GM19468 (cell line): ENCODE measurements around the gene MVB12B.

Experiments used
- ATAC-seq: cut with Tn5 transposase; IDR thresholded peaks from one replicate; pipeline ENCODE4 v1.9.1; 2021; ENCODE audit warnings: mild to moderate bottlenecking, moderate library complexity, moderate number of reproducible peaks; ENCODE audit not compliant: unreplicated experiment; ENCODE audit errors: extremely low read depth

Gene MVB12B

DNA sequence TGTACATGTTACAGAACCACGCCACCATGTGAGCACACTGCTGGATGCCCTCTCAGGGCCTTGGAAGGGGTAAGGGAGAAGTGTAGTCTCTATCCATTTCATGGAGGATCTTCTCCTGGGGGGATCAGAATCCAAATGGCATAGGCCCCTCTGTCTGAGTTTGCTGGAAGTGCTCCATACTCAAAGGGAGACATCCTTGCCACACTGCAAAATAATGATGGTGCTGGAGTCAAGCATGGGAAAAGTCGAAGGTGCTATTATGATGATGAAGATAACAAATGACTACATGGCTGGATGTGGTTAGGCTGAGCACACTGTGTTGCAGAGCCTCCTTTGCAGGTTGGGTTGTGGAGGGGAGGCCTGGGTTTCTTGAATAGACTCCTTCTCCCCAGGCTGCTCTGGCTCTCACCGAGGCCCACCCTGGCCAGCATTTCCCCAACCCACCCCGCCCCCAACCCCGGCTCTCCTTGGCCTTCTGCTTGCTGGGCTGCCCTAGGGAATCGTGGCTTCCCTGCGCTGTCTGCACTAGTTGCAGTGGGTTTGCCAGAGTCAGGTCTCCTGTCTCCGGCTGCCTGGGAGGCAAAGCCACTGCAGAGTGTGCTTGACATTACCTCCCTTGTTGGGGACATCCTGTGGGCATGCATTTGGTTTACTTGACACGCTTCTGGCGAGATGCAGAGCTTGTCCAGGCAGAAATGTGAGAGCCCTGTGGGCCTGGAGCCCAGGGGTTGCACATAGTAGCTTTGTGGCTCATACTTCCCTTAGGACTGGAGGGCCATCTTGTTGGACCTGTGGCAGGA is 3.0 kb downstream of the MVB12B start:
- no peak for ATAC-seq

DNA sequence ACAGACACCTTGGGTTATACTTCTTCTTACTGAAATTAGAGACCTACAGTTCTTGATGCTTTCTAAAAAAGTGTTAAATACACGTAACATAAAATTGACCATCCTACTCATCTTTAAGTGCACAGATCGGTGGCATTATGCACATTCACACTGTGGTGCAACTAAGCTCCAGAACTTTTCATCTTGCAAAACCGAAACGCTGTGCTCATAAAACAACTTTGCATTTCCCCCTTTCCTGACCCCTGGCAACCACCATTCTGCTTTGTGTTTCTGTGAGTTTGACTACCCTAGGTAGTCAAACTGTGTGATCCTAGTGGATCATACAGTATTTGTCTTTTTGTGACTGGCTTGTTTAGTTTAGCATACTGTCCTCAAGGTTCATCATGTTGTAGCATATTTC is 3.9 kb downstream of the MVB12B start:
- ATAC-seq: no peak

DNA sequence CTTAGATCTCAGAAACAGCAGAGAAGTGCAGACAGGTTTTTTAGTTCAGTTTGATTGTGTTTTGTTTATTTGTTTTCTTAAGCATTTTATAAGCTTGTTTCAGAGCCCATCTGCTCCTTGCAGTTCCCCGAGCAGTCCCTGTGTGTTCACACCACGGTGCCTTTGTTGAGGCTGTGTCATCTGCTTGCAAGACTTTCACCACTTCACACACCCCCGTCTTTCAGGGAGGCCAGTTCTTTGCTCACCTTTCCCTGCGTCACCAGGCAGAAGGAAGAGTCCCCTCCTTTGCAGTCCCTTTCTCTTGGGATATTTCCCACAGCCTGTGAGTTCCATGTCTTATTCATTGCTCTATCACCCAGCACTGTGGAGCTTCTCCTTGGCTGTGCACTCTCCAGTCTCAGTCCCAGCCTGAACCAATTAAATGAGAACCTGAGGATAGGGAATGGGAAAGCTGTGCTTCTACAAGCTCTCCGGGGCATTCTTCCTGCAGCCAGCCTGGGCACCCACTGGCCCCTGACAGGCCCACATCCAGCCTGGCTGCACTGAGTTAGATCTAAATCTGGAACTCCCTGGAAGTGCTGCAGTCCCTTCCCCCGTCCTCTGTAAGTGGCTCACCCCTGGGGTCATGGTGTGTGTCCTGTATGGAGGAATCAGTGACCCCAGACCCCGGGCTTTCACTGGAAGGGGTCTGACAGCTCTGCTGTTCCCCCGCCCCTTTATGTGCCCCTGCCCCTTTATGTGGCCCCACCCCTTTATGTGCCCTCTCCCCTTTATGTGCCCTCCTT is 5.5 kb downstream of the MVB12B start:
- ATAC-seq: no peak

DNA sequence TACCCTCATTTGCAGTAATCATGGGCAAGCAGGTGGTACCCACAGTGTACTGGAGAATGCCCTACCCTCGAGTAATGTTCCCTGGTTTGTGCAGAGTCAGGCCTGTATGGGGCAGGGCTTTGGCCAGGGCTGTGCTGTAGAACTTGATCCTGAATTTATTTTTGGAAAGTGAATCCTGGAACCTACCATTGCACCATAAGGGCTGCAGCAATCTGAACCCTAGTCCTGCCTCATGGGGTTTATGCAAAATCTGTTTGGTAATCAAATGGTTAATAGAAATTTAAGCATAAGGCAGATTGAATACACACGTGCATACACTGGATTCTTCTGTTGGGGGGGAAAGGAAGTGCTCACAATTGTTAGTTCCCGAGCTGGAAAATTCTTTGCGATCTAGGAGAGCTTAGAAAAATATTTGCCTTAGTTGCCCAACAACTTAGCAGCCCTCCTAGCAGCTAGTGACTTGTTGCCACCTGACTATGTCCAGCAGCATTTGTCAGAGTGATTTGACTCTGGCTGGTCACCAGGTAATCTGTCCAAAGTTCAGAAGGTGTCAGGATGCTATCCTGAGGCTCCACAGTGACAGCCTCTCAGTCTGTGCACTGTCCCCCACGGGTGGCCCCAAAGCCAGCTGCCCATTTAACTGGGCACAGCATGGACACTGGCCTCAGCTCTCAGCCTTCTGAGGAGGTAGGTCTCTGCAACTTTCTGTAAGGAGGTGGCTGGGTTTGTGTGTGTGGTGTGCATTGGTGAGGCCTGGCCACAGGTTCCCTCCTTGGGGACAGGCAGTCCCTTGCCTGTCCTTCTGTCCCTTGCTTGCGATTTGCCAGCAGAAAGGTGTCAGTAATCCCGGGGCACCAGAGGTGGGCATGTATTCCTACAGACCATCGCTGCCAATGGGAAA is 8.3 kb downstream of the MVB12B start:
- no peak for ATAC-seq

DNA sequence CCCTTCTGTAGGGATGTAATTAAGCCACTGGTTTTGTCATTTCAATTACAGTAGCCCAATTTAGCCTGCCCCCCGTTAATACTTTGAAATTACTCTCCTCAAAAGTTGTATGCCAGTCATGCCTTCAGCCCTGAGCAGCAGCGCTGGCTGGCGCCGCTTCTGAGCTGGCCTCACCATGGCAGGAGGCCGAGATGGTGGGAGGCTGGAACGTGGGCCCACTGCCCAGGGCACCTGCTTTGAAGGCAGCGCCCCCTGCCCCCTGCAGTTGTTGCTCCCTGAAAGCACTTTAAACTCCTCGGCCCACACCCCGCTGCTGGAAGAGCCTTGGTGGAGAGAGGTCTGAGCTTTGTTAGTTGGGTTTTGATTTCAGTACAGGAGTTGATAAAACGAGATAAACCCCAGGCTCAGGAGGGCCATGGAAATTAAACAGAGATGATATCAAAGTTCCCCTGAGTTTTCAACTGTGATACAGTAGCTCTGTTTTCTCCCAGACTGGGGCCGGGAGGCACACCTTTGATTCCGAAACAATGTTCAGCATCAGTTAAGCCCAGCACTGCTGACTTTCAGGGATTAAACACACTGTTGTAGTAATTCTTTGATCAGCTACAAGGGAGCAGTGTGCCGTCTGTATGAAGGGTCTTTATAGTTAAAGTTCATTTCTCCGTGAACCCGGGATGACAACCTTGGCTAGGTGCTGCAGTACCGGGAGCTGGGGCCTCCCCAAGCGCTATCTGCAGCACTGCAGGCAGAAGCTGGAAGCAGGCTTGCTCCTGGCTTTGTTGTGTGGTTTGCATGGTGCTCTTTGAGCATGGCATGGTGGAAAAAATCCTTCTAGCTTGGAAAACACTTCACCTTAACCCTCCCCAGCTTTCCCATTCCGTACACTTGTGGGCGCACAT is 9.5 kb downstream of the MVB12B start:
- no peak for ATAC-seq

DNA sequence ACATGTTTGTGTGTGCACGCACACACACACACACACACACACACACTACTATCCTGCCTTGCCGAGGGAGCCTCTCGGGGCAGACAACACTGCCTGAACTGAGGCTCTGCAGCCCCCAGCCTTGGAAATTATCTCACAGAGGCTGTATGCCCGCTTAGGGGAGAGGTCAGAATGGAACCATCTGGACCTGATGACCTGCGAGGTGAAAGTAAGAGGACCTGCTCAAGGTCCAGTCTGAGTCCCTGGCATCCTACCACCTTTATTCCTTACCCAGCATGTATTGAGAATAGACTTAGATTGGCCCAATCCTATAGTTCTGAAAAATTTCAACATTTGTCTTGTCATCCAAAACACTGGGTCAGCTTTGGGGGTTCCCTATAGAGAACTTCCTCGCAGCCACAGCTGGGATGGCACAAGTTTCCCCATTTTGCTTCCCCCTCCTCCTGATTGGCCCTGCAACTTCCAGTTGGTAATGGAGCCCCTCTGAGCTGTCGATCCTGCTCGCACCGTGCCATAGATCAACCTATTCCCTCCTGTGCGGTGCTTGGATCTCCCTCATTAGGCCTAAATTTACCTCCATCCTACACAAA is 10.2 kb downstream of the MVB12B start:
- ATAC-seq: no peak

DNA sequence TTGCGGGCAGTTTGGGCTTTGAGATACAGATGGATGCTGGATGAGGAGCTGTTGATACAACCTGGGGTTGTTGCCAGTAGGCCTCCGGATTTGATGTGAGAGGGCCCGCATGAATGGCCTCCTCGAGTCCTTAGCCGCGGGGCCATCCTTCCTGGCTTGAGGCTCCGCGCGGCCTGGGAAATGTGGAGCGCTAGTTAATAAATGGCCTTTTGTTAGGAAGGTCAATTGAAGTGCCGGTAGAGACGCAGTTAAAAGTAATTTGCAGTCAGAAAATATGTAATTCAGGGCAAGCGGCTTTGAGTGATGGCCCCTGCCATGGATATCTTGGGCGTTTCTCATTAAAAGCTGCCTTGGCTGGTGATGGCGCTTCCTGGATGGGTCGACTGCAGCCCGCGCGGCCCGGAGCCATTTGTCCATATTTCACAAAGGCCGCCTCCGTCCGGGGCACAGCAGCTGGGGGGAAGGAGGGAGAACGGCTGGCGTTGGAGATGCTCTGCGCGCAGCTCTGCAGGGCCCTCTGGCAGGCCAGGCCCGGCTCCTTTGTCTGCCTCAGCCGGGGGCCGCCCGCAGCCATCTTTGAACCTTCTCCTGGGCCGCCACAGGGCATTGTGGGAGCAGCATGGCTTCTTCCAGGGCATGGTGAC is 11.2 kb downstream of the MVB12B start:
- ATAC-seq: no peak

DNA sequence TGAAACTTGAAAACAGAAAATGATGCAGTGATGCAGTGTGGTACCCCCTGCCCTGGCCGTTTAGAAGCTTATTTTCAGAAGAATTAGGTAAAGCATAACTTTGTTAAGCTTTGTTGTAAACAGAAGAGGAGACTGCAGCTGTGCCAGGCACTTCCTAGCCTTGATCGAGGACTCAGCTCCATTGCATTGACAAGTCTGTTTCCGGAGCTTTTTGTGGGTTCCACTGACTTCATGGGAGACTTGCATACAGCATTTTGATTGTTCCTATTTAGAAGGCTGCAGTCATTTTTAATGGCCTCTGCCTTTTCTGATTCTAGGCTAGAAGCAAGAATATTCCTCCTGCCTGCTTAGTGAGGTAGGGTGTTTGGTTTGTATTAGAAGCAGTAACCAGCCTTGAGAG is 12.3 kb downstream of the MVB12B start:
- no peak for ATAC-seq

DNA sequence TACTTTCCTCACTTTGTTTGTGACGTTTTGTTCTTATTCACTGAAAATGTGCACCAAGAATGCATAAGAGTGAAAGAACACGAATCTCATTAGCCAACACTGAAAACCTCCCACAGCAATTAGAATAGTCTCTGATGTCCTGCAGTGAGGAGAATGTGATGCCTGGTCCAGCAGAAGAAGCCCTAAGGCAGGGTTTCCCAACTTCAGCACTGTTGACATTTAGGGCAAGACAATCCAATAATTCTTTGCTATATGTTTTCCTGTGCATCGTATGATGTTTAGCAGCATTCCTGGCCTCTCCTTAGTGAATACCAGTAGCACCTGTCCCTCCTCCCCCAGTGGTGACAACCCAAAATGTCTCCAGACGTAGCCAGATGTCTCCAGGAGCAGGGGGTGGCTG is 14.8 kb downstream of the MVB12B start:
- no peak for ATAC-seq

DNA sequence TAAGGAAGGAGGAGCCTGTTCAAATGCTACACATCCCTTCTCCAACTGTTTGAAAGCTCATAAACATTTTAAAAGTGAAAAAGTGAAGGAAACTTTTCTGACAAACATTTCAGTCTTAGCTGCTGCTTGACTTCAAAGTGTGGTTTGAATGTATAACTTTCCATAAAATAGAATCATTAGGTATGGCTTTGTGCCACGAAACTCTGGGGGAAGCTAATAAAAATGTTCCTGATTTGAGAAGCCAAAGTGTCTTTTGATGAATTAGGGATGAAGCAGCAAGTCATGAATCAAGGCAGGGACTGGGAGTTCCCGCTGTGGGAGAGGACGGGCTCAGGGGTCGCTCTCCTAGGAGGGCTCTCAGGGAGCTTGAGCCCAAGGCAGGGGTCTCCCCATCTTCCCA is 15.3 kb downstream of the MVB12B start:
- no peak for ATAC-seq

DNA sequence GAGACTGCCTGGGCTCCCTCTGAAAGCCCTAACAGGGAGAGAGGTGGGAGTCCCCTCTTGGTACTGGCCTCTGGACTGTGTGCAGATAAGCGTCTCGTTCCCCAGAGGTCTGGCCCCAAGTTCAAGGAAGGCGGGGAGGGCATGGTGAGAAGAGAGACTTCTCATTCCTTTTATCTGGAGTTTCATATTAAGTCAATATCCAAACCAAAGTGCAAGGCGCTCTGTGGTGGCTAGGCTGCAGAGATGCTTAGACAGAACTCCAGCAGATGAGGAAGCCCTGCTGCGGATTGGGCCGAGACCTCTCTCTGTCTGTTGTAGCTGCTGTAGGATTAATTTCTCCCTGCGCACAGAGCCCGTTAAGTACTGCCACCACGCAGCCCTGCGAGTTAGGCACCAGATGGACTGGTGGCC is 16.0 kb downstream of the MVB12B start:
- no peak for ATAC-seq

DNA sequence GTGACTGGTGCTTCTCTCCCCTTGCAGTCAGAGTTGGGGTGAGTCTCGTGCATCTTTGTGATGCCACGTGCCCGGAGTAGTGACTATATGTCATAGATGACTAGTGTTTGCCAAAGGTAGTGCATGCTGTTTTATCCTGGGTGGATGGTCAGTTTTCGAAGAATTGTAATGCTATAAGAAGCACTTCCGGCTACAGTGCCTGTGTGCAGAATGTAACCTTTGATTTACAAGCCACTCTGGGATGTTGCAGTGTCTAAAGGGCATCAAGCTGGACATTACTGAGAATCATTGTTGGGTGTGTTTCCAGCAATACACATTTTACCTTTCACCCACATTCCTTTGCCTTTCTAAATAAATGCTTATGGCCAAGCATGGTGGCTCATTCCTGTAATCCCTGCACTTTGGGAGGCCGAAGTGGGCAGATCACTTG is 16.7 kb downstream of the MVB12B start:
- no peak for ATAC-seq

DNA sequence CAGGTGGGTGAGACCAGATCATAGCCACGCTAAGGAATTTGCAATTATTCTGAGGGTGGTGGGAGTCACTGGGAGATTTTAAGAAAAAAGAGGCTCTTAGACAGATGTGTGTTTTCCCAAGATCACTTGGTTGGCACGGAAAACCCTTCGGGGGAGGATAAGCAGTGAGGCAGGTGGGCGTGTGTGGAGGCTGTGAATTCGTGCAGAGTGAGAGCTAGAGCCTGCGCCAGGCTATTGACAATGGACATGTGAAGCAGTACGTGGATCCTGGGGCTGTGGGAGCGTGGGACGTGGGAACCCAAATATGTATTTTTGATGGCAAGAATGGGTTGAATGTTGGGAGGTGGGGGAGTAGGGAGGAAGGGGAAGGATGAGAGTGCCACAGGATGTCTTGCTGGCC is 19.4 kb downstream of the MVB12B start:
- ATAC-seq: no peak

DNA sequence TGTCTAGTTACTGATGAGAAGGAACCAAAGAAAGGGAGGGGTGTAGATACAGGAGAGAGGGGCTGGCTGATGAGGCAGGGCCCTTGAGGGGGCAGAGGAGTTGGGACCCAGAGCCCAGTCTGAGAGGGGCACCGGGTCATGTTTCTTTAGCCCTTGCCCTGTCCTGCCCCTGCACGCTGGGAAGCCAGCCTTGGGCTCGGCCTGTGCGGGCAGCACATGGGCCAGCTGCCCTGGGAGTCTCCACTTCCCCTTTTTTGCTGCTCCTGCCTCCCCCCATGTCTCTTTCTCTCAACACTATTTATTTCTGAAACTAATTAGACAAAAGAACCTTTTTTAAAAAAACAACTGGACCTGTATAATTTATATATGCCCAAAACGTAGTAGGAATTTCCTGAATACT is 20.5 kb downstream of the MVB12B start:
- ATAC-seq: no peak

DNA sequence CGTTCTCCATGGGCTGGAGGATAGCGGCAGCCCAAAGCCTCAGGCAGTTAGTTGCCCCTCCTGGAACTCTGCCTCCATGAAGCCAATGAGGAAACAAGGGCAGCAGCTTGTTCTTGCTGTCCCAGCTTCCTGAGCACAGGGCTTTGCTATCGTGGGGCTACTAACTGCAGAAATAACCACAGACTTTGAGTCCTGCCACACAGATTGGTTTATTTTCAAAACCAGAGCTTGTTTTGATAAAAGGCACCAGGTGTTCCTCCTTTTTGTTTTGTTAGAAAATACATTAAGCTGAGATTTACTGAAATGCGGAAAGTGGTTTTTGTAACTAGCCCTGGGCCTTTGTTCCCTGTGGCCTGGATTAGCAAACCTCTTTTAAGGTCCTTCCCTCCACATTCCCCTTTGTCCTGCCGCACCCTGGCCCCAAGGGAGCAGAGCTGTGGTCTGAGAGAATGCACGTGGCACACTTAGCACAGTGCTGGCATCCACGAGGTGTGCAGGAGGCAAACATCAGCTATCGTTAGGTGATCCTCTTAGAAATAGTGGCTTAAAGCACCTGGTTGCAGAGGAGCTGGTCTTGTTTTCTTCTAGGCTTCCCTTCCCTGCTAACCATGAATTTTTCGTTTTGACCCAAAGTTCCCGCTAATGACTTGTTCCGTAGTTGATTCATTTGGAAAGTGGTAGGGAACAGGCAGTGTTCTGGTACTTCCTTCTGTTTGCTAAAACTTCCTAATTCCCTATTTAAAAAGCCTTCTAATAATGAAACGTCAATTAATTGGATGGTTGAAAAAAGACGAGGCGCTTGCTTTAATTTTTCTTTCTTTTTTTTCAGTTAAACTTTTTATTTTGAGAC is 21.5 kb downstream of the MVB12B start:
- ATAC-seq: no peak

DNA sequence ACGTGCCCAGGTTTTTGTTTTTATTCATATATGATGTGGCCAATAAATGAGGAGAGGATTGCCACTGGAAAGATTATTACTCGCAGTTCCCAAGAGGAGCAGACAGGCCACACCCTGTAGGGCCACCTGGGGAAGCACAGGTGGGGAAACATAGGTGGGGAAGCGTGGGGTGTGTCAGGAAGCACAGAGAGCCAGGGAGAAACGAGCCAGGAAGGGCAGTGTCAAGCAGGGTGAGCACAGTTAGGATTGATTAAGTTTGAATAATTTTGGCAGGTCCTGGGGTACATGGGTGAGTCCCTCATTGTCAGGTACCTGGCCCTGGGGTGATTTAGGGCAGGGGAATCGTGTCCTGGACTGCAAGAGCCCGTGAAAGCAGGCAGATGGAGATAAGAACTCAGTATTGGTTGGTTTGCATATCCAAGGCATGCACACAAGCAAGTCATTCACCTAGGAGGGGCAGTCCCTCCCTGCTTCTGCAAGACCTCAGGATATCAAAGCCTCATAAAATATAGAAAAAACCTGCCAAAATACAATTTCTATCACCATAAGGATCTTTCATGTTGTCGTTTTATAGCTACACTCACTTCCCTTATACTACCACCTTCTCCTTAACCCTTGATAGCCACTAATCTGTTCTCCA is 22.4 kb downstream of the MVB12B start:
- no peak for ATAC-seq
